GM12878 (cell line): ENCODE results near the gene ITSN1. TPM values are rescaled to one million over a fixed set of nuclear protein-coding genes. Genes with fewer than 3 reads are reported as not detected.

Experiments used
- ATAC-seq: fragments of 200-7000 bp; cut with Tn5 transposase; 3 replicates; pipeline ENCODE4 v1.9.1; 2020; ENCODE audit warnings: mild to moderate bottlenecking, moderate library complexity
- BruUV-seq: library from RNA; stranded (reverse); fragments of 400-500 nt; replicated peaks from 2 replicates; lab custom pipeline; 2021; lab: Mats Ljungman, UMichigan
- CTCF ChIA-PET: fragments of 300-600 bp; sonication (Branson Sonifier 250); formaldehyde crosslinking; extraction: SDS; loops from one replicate; lab custom pipeline; 2021; ENCODE audit warnings: inconsistent platforms; lab: Yijun Ruan, JAX
- POLR2A ChIA-PET: fragments of 350-600 bp; formaldehyde crosslinking; extraction: SDS; loops from one replicate; lab custom pipeline; 2021; ENCODE audit warnings: inconsistent platforms; lab: Charles Lee
- RAD21 ChIA-PET: fragments of 300-600 bp; sonication (Branson Sonifier 250); formaldehyde crosslinking; loops from one replicate; lab custom pipeline; 2023; ENCODE audit warnings: antibody characterized with exemption; ENCODE audit not compliant: unreplicated experiment; lab: Charles Lee
- SMC1A ChIA-PET: fragments of 300-600 bp; sonication (Branson Sonifier 250); formaldehyde crosslinking; loops from one replicate; lab custom pipeline; 2023; ENCODE audit not compliant: unreplicated experiment, uncharacterized antibody; lab: Charles Lee
- DNase-seq: peaks from one replicate; pipeline ENCODE4 v3.0.0-alpha.2; 2011; ENCODE audit warnings: low read depth, low spot score
- FAIRE-seq: peaks from 3 replicates; lab custom pipeline; 2011; peaks lifted over from hg19 to GRCh38; lab: Jason Lieb, UNC
- H2AFZ ChIP-seq: 2 replicates; pipeline ENCODE4 v1.6.0; 2011; ENCODE audit warnings: low read depth, low read length, control low read depth; ENCODE audit not compliant: control insufficient read depth
- H3K27ac ChIP-seq: 2 replicates; pipeline ENCODE4 v1.5.1; 2011; ENCODE audit warnings: control low read depth; ENCODE audit not compliant: control insufficient read depth, insufficient read depth
- H3K27me3 ChIP-seq, 2 experiments: replicated peaks in 1 of 2; 2 replicates each; pipeline versions ENCODE4 v1.6.0 to v1.6.1; 2011; ENCODE audit warnings: low read length in 1 of 2; ENCODE audit not compliant: control insufficient read depth in 2 of 2, insufficient read depth in 2 of 2
- H3K36me3 ChIP-seq, 2 experiments: 2 replicates each; pipeline ENCODE4 v1.5.1; 2011; ENCODE audit warnings: low read length in 1 of 2; ENCODE audit not compliant: control insufficient read depth in 2 of 2, insufficient read depth in 2 of 2
- H3K4me1 ChIP-seq: 2 replicates; pipeline ENCODE4 v1.6.1; 2011; ENCODE audit warnings: mild to moderate bottlenecking, low read length, moderate library complexity, mixed read lengths; ENCODE audit not compliant: control insufficient read depth, insufficient read depth
- H3K4me2 ChIP-seq: 2 replicates; pipeline ENCODE4 v1.6.0; 2011; ENCODE audit warnings: control low read depth; ENCODE audit not compliant: control insufficient read depth, insufficient read depth
- H3K4me3 ChIP-seq: fragments of 200-600 bp; sonication (generic); 2 replicates; pipeline ENCODE4 v1.5.1; 2016
- H3K79me2 ChIP-seq: 2 replicates; pipeline ENCODE4 v1.6.0; 2011; ENCODE audit warnings: low read length; ENCODE audit not compliant: control insufficient read depth, insufficient read depth
- H3K9ac ChIP-seq: 2 replicates; pipeline ENCODE4 v1.8.0; 2011; ENCODE audit warnings: low read length, control low read depth, mixed read lengths; ENCODE audit not compliant: control insufficient read depth, insufficient read depth
- H3K9me3 ChIP-seq: replicated peaks from 3 replicates; pipeline ENCODE4 v1.5.1; 2011; ENCODE audit warnings: mild to moderate bottlenecking, low read length; ENCODE audit not compliant: control insufficient read depth, insufficient read depth
- H4K20me1 ChIP-seq: 2 replicates; pipeline ENCODE4 v1.6.0; 2011; ENCODE audit not compliant: control insufficient read depth, insufficient read depth
- CBX5 ChIP-seq: sonication (generic); IDR thresholded peaks from 2 replicates; pipeline ENCODE4 v1.6.1; 2016; ENCODE audit warnings: low read depth, moderate library complexity, mild to moderate bottlenecking, inconsistent platforms
- E4F1 ChIP-seq: fragments of 450-650 bp; IDR thresholded peaks from 2 replicates; pipeline ENCODE4 v1.6.1; 2018; ENCODE audit warnings: borderline replicate concordance, mild to moderate bottlenecking; ENCODE audit not compliant: partially characterized antibody
- EP300 ChIP-seq, 2 experiments: fragments of 150-350 bp in 1 of 2; IDR thresholded peaks; 2 replicates each; pipeline ENCODE4 v1.6.1; 2011 to 2012; ENCODE audit warnings: low read depth in 2 of 2, low read length in 2 of 2, borderline replicate concordance in 1 of 2, improper control_type of control experiment in 1 of 2, inconsistent platforms in 1 of 2; ENCODE audit not compliant: control insufficient read depth in 1 of 2
- HDAC2 ChIP-seq: fragments of 200-600 bp; sonication (generic); IDR thresholded peaks from 2 replicates; pipeline ENCODE4 v1.6.1; 2017
- KAT2A ChIP-seq: conservative IDR thresholded peaks from 2 replicates; pipeline ENCODE4 v1.6.1; 2011; ENCODE audit warnings: low read depth, low read length; ENCODE audit not compliant: control insufficient read depth
- MLLT1 ChIP-seq: fragments of 450-650 bp; IDR thresholded peaks from 2 replicates; pipeline ENCODE4 v1.6.1; 2016; ENCODE audit warnings: mild to moderate bottlenecking
- NR2C1 ChIP-seq: fragments of 450-650 bp; IDR thresholded peaks from 2 replicates; pipeline ENCODE4 v1.6.1; 2017; ENCODE audit warnings: antibody characterized with exemption, mild to moderate bottlenecking, moderate library complexity
- NR2F1 ChIP-seq: fragments of 450-650 bp; conservative IDR thresholded peaks from 2 replicates; pipeline ENCODE4 v1.6.1; 2017; ENCODE audit warnings: mild to moderate bottlenecking
- POLR2AphosphoS2 ChIP-seq: IDR thresholded peaks from 2 replicates; pipeline ENCODE4 v1.6.1; 2011; ENCODE audit warnings: low read depth, mild to moderate bottlenecking, low read length, improper control_type of control experiment, moderate library complexity
- POU2F2 ChIP-seq: IDR thresholded peaks from 3 replicates; pipeline ENCODE4 v1.6.1; 2011; ENCODE audit warnings: low read depth, mild to moderate bottlenecking, low read length, borderline replicate concordance
- SMAD1 ChIP-seq: fragments of 450-650 bp; IDR thresholded peaks from 2 replicates; pipeline ENCODE4 v1.6.1; 2018; ENCODE audit warnings: mild to moderate bottlenecking, low read depth; ENCODE audit not compliant: partially characterized antibody
- ZBED1 ChIP-seq: IDR thresholded peaks from 2 replicates; pipeline ENCODE4 v1.6.1; 2016; ENCODE audit warnings: borderline replicate concordance
- ZNF592 ChIP-seq: fragments of 450-650 bp; IDR thresholded peaks from 2 replicates; pipeline ENCODE4 v1.6.1; 2017; ENCODE audit warnings: mild to moderate bottlenecking, moderate library complexity
- ZNF622 ChIP-seq: fragments of 450-650 bp; IDR thresholded peaks from 2 replicates; pipeline ENCODE4 v1.6.1; 2017; ENCODE audit warnings: mild to moderate bottlenecking, inconsistent platforms
- ZSCAN29 ChIP-seq: fragments of 450-650 bp; IDR thresholded peaks from 2 replicates; pipeline ENCODE4 v1.6.1; 2017; ENCODE audit warnings: mild to moderate bottlenecking, moderate library complexity
- WGBS: methylation state at CpG from one replicate; pipeline ENCODE4 v1.1.6; 2016; ENCODE audit warnings: low lambda C conversion rate; ENCODE audit not compliant: insufficient replicate concordance, insufficient coverage; ENCODE audit errors: missing lambda C conversion rate; 5-methylcytosine and 5-hydroxymethylcytosine counted together
- in situ Hi-C: fragments of 300-500 bp; cut with MboI; formaldehyde crosslinking; loops from 9 replicates; pipeline ENCODE4 v1.14.3; 2018; ENCODE audit warnings: mixed read lengths
- intact Hi-C: fragments of 100-400 bp; cut with micrococcal nuclease; formaldehyde crosslinking; loops from one replicate; pipeline ENCODE4 v1.14.2; 2022; ENCODE audit not compliant: unreplicated experiment
- polyA plus RNA-seq, 11 experiments: library from polyadenylated mRNA; depleted of rRNA in 4 of 11; unstranded in 6 of 11; stranded (reverse) in 5 of 11; fragments of >200 nt; fragmentation: Nextera tagmentation in 4 of 11; fragmentation: Illumina TruSeq in 1 of 11; extraction: Ambion mirVana in 4 of 11; extraction: Trizol in 1 of 11; gene quantifications; 1 replicate in 1 of 11; 2 replicates in 10 of 11; pipeline versions ENCODE4 v1.2.1 to v1.2.3, GENCODE V29; 2011 to 2016; ENCODE audit warnings: inconsistent platforms in 2 of 11, missing spikeins in 2 of 11, low read depth in 1 of 11
- total RNA-seq, 4 experiments: library from RNA; depleted of rRNA in 3 of 4; stranded (reverse); fragments of >200 nt in 3 of 4; fragmentation: Illumina TruSeq in 1 of 4; extraction: Trizol in 1 of 4; gene quantifications; 2 replicates each; pipeline versions ENCODE4 v1.2.1 to v1.2.3, GENCODE V29; 2013 to 2021

ITSN1 gene
- total and polyA plus RNA-seq, 10 of the 15 experiments (the other 5 are each of a cell fraction or from before 2014, with no cell fraction given): 0.89 to 10.6 (median 4.8) TPM

- ChIA-PET CTCF (interaction anchor here (1.1 to 7.1 kb wide), 8 partner anchors 9 to 430 kb away, joined by 3 to 59 read pairs (median 4); no protein-coding TSS in a partner anchor), RAD21 (interaction anchor here (0.7 to 4.1 kb wide), 9 partner anchors 9 to 144 kb away, joined by 3 to 17 read pairs (median 4); no protein-coding TSS in a partner anchor), SMC1A (interaction anchor here (0.9 to 5.2 kb wide), 11 partner anchors 9 to 427 kb away, joined by 3 to 34 read pairs (median 5); no protein-coding TSS in a partner anchor), POLR2A (interaction anchor here (2.4 kb wide), 1 partner anchor 15 kb away, joined by 18 read pairs; no protein-coding TSS in a partner anchor)
- Histone ChIP-seq H3K27me3 (no peaks in the 10 kb centered on the region), H3K9ac (no peak overlapping the region), H3K9me3 (no peaks in the 10 kb centered on the region), H2AFZ (no peak overlapping the region), H4K20me1 (no peaks in the 10 kb centered on the region), H3K4me3 (no peak overlapping the region), H3K27ac (no peak overlapping the region), H3K36me3 (no peaks in the 10 kb centered on the region), H3K79me2 (no peaks in the 10 kb centered on the region), H3K4me2 (no peak overlapping the region), H3K4me1 (peaks cover 7% of the 10 kb centered on the region)
- in situ Hi-C loops: no loop called here
- 99% methylated on average over 5 of the region's 5 CpGs for WGBS
- ATAC-seq (no peak), FAIRE-seq (no peak), DNase-seq (no peak)
- intact Hi-C loops: no loop called here
- no peak for TF ChIP-seq ZNF622
- no peak for TF ChIP-seq KAT2A
- TF ChIP-seq ZSCAN29: no peak
- no peak for TF ChIP-seq SMAD1
- no peak for TF ChIP-seq E4F1
- TF ChIP-seq NR2F1: no peak
- TF ChIP-seq ZNF592: no peak
- TF ChIP-seq HDAC2: no peak
- TF ChIP-seq NR2C1: no peak
- no peak for TF ChIP-seq CBX5
- TF ChIP-seq MLLT1: no peak
- TF ChIP-seq ZBED1: no peak
- no peak for TF ChIP-seq POLR2AphosphoS2
- TF ChIP-seq EP300 (IDR thresholded peaks at IDR 0.05; ENCODE audit: borderline replicate concordance in 1 of 2, control insufficient read depth in 1 of 2, low read depth in 2 of 2, low read length in 2 of 2): no peak
- no peak for TF ChIP-seq POU2F2
- BruUV-seq: no TSS peak
Observed at GRCh38 chr21:33932731-33933130, 290.4 kb downstream of the ITSN1 start.
